Naive thymus-derived CD8-positive, alpha-beta T cell (primary cell): ENCODE data around the gene CELF4. TPM values are rescaled to one million over a fixed set of nuclear protein-coding genes. Genes with fewer than 3 reads are reported as not detected.

ENCODE experiments used
- ATAC-seq, 2 donors: fragments of 150-1000 bp; cut with Tn5 transposase in 1 of 2; sonication (Bioruptor Pico), chemical (Tn5 transposase) in 1 of 2; 1 replicate in 1 of 2; 2 replicates in 1 of 2; pipeline ENCODE4 v1.10.0; 2021; ENCODE audit warnings: mild to moderate bottlenecking in 2 of 2, moderate library complexity in 2 of 2
- POLR2A ChIA-PET: fragments of 350-600 bp; sonication (Branson Sonifier 250); formaldehyde crosslinking; loops from one replicate; lab custom pipeline; 2021; ENCODE audit warnings: antibody characterized with exemption; lab: Charles Lee
- DNase-seq, 10 donors: peaks; one replicate each; pipeline versions ENCODE4 v3.0.0 to v3.0.0-alpha.2; 2020 to 2022
- H3K27ac Mint-ChIP-seq, 10 donors: one replicate each; pipeline ENCODE4 v1.8.0; 2020 to 2022; ENCODE audit warnings: mild to moderate bottlenecking in 10 of 10, mixed read lengths in 10 of 10, moderate library complexity in 4 of 10, inconsistent platforms in 1 of 10
- H3K27me3 Mint-ChIP-seq, 5 donors: one replicate each; pipeline ENCODE4 v1.8.0; 2021 to 2022; ENCODE audit warnings: mixed read lengths in 5 of 5
- H3K36me3 Mint-ChIP-seq, 3 donors: one replicate each; pipeline ENCODE4 v1.8.0; 2020 to 2022; ENCODE audit warnings: mixed read lengths in 3 of 3, mild to moderate bottlenecking in 2 of 3, inconsistent platforms in 1 of 3
- H3K4me1 Mint-ChIP-seq, 4 donors: one replicate each; pipeline ENCODE4 v1.8.0; 2021 to 2022; ENCODE audit warnings: mixed read lengths in 4 of 4
- H3K4me3 Mint-ChIP-seq, 10 donors: one replicate each; pipeline ENCODE4 v1.8.0; 2020 to 2022; ENCODE audit warnings: mild to moderate bottlenecking in 10 of 10, mixed read lengths in 10 of 10, moderate library complexity in 6 of 10, inconsistent platforms in 1 of 10
- H3K9me3 Mint-ChIP-seq, 9 donors: one replicate each; pipeline ENCODE4 v1.8.0; 2020 to 2022; ENCODE audit warnings: mixed read lengths in 9 of 9, mild to moderate bottlenecking in 3 of 9, inconsistent platforms in 1 of 9, moderate library complexity in 1 of 9
- polyA plus RNA-seq, 3 donors: library from polyadenylated mRNA; unstranded; fragments of 300-500 nt; fragmentation: Illumina TruSeq; gene quantifications; one replicate each; pipeline ENCODE4 v1.2.3, GENCODE V29; 2021
- total RNA-seq, 8 experiments: library from RNA in 2 of 8; stranded (reverse) in 2 of 8; gene quantifications; one replicate each; pipeline ENCODE4 v1.2.3 and lab custom pipeline; 2021 to 2026

Gene CELF4
- total and polyA plus RNA-seq, 5 experiments from 2014 or later: 0.08 to 0.43 TPM; not detected in 3

- H3K36me3 Mint-ChIP-seq: peaks cover 2 to 7% (median 6%) of the 10 kb centered on the region in 3 donors
- no peak for DNase-seq
- H3K9me3 Mint-ChIP-seq: peaks cover 0 to 16% (median 0%) of the 10 kb centered on the region in 9 donors
- peaks cover 47 to 72% (median 53%) of the 10 kb centered on the region in 5 donors for H3K27me3 Mint-ChIP-seq
- ATAC-seq: no peak
- no peak overlapping the region for H3K27ac Mint-ChIP-seq
- POLR2A ChIA-PET: no interaction called here
- H3K4me1 Mint-ChIP-seq: peaks cover 11 to 24% (median 16%) of the 10 kb centered on the region in 4 donors
- peak overlapping the region in 4 of 10 donors; percentile 38 to 53 (median 49) for H3K4me3 Mint-ChIP-seq
Observed at GRCh38 chr18:37568671-37569070, 3.1 kb upstream of the CELF4 start.

DNA sequence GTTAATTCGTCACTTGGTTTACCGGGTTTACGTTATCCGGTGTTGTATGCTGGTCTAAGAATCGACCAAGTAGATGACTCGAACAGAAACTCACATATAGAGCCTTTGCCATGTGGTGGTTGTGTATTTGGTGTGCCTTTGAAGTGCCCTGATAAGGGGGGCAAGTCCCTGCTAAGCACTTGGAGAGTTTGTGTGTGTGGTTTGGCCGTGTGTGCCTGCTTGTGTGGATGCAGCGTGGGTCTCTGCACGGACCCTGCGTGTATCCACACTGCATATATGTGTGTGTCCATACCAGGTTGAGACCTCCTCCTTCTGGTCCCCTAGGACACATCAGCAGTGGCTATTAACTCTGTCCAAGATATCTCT lies 2.4 kb upstream of the CELF4 start:
- peaks cover 2 to 7% (median 6%) of the 10 kb centered on the region in 3 donors for H3K36me3 Mint-ChIP-seq
- POLR2A ChIA-PET: no interaction called here
- peak overlapping the region; percentile 2 to 70 (median 58) for H3K4me3 Mint-ChIP-seq
- peaks cover 0 to 16% (median 0%) of the 10 kb centered on the region in 9 donors for H3K9me3 Mint-ChIP-seq
- ATAC-seq: no peak
- H3K4me1 Mint-ChIP-seq: peaks cover 11 to 24% (median 16%) of the 10 kb centered on the region in 4 donors
- H3K27me3 Mint-ChIP-seq: peaks cover 46 to 74% (median 53%) of the 10 kb centered on the region in 5 donors
- H3K27ac Mint-ChIP-seq: no peak overlapping the region
- DNase-seq: no peak

DNA sequence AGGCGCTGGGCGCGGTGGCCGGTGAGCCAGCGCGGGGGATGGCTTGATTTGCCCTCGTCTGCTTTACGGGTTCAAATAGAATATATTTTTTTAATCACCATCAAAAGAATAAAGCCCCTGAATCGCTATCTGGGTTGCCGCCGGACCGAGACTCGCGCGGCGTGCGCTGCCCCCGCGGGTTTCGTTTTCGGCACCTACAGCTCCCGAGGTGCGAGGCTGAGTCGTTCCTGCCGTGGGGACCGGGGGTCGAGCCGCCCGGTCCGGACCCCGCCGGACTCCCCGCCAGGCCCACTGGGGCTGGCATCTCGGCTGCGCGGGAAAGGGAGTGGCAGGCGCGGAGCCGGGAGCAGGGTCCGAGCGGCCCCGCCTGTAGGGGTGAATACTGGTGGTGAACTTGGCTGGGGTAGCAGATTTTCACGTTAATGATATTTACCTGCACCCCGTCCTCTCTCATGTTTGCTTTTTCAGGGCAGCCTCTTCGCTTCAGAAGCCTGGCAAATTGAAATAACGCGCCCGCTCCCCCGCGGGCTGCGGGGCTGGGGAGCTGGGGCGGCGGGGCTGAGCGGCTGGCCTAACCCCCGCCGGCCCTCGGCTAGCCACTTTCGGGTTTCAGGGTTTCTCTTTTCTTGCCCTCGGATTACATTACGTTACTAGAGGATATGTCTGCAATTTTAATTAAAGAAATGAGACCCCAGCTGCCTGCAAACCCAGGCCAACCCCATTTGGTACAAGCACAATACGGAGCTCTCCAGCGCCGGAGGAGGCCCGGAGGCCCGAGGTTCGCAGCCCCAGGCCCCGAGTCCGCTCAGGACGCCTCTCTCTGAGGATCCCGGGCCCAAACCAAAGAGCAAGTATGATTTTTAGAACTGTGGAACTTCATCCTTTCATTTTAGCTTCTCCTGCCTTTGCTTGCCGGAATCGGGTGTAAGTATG lies 1.7 kb upstream of the CELF4 start:
- DNase-seq (peak in 1 of 10 donors; percentile 10), ATAC-seq (no peak)
- Mint-ChIP-seq H3K27me3 (peaks cover 44 to 80% (median 59%) of the 10 kb centered on the region in 5 donors), H3K9me3 (peaks cover 0 to 16% (median 3%) of the 10 kb centered on the region in 9 donors), H3K4me3 (peak overlapping the region; percentile 2 to 70 (median 58)), H3K36me3 (peaks cover 2 to 7% (median 6%) of the 10 kb centered on the region in 3 donors), H3K27ac (no peak overlapping the region), H3K4me1 (peaks cover 11 to 24% (median 16%) of the 10 kb centered on the region in 4 donors)
- POLR2A ChIA-PET: no interaction called here

- Mint-ChIP-seq H3K27ac (no peak overlapping the region), H3K36me3 (peaks cover 2 to 7% (median 6%) of the 10 kb centered on the region in 3 donors), H3K4me3 (peak overlapping the region; percentile 43 to 72 (median 62)), H3K27me3 (peaks cover 44 to 87% (median 65%) of the 10 kb centered on the region in 5 donors), H3K4me1 (peaks cover 11 to 24% (median 16%) of the 10 kb centered on the region in 4 donors), H3K9me3 (peaks cover 0 to 16% (median 3%) of the 10 kb centered on the region in 9 donors)
- ATAC-seq (no peak), DNase-seq (no peak)
- POLR2A ChIA-PET: no interaction called here
Observed at GRCh38 chr18:37566479-37567060, 972 bp upstream of the CELF4 start.

DNA sequence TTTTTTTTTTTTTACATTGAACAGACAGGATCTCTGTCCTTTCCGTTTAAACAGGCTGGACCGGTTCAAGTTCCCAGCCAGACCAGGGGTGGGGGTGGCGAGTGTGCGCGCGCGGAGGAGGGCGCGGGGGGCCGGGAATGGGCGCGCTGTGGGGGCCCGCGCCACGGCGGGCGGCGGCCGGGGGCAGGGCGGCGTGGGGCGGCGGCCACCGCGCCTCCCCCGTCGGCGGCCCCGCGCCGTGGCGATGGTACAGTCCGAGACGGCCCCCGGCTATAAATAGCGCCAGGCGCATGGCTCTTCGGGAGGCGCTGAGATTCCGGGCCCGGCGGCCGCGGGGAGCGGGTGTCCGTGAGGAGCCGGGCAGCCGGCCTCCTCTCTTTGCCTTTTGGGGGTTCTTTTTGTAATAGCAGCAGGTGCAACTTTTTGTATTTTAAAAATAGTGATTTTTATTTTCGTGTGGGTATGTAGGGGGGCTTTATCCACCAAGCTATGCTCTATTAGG lies 430 bp upstream of the CELF4 start:
- Mint-ChIP-seq H3K9me3 (peaks cover 0 to 16% (median 4%) of the 10 kb centered on the region in 9 donors), H3K27ac (no peak overlapping the region), H3K4me3 (peak overlapping the region in 5 of 10 donors; percentile 50 to 84 (median 63)), H3K27me3 (peaks cover 44 to 87% (median 65%) of the 10 kb centered on the region in 5 donors), H3K4me1 (peaks cover 11 to 24% (median 16%) of the 10 kb centered on the region in 4 donors), H3K36me3 (peaks cover 2 to 7% (median 6%) of the 10 kb centered on the region in 3 donors)
- POLR2A ChIA-PET: no interaction called here
- DNase-seq (no peak), ATAC-seq (no peak)

DNA sequence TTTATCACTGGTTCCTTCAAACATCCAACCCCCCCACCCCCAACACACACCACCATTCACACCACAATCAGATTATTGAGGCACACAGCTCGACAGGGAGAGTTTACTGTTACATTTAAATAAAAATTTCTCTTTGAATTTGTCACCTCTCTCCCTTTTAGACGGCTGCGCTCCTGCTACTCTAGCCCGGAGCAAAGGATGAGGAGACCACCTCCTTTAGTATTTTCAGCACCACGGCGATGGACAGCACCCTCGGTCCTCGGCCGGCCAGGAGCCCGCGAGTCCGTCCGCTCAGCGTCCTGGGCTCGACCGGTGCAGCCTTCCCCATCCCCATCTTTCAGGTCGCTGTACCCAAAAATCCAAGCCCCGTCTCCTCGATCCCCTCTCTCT lies 892 bp downstream of the CELF4 start:
- POLR2A ChIA-PET: no interaction called here
- peaks cover 11 to 24% (median 16%) of the 10 kb centered on the region in 4 donors for H3K4me1 Mint-ChIP-seq
- H3K36me3 Mint-ChIP-seq: peaks cover 2 to 7% (median 6%) of the 10 kb centered on the region in 3 donors
- peaks cover 33 to 77% (median 55%) of the 10 kb centered on the region in 5 donors for H3K27me3 Mint-ChIP-seq
- DNase-seq (peak in 1 of 10 donors; percentile 22), ATAC-seq (no peak)
- no peak overlapping the region for H3K27ac Mint-ChIP-seq
- peaks cover 0 to 16% (median 4%) of the 10 kb centered on the region in 9 donors for H3K9me3 Mint-ChIP-seq
- H3K4me3 Mint-ChIP-seq: peak overlapping the region in 3 of 10 donors; percentile 2 to 23 (median 20)

- Mint-ChIP-seq H3K9me3 (peaks cover 0 to 16% (median 4%) of the 10 kb centered on the region in 9 donors), H3K36me3 (peaks cover 2 to 7% (median 6%) of the 10 kb centered on the region in 3 donors), H3K4me3 (no peak overlapping the region), H3K27ac (no peak overlapping the region), H3K4me1 (peaks cover 11 to 24% (median 16%) of the 10 kb centered on the region in 4 donors), H3K27me3 (peaks cover 25 to 77% (median 52%) of the 10 kb centered on the region in 5 donors)
- DNase-seq (peak in 1 of 10 donors; percentile 16), ATAC-seq (no peak)
- POLR2A ChIA-PET: no interaction called here
Observed at GRCh38 chr18:37563931-37564392, 1.6 kb downstream of the CELF4 start.

DNA sequence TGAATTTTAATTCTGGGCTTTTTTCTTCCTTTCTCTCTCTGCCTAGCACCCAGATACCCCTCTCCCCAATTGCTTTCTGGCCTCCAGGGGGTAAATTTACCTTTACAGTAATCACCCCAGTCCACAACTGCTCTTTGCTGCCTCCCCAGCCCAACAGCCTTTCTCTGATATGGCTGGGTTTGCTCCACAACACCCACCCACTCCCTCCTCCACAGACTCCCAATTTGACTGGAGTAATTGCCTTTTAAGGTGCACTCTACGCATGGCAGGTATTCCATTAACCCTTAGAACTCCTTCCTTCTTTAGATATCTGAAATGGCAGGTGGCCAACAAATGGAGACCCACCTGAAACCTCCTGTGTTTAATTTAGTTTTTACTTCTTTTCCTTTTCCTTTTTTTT lies 3.6 kb downstream of the CELF4 start:
- no peak overlapping the region for H3K27ac Mint-ChIP-seq
- DNase-seq (no peak), ATAC-seq (no peak)
- POLR2A ChIA-PET: no interaction called here
- peaks cover 6 to 12% (median 7%) of the 10 kb centered on the region in 4 donors for H3K4me1 Mint-ChIP-seq
- peaks cover 14 to 67% (median 38%) of the 10 kb centered on the region in 5 donors for H3K27me3 Mint-ChIP-seq
- no peak overlapping the region for H3K4me3 Mint-ChIP-seq
- peaks cover 2 to 6% (median 4%) of the 10 kb centered on the region in 3 donors for H3K36me3 Mint-ChIP-seq
- H3K9me3 Mint-ChIP-seq: peaks cover 0 to 18% (median 4%) of the 10 kb centered on the region in 9 donors

DNA sequence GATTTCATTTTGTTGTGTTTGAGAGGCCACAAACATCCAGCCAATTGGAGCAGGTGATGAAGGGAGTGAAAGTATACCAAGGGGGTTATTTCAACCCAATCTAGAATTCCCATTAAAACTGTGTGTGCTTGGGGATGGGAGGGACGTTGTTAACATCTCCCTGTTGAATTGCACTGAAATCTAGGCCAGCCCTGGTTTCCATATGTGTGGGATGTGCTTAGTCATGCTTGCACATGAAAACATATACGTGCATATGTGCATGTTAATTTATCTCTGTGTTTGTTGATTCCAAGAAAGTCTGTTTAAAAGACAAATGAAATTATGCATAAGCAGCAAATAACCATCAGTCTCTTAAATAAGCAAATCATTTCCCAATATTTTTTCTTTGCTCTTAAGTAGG lies 5.6 kb downstream of the CELF4 start:
- H3K4me3 Mint-ChIP-seq: no peak overlapping the region
- POLR2A ChIA-PET: no interaction called here
- peaks cover 0 to 6% (median 1%) of the 10 kb centered on the region in 3 donors for H3K36me3 Mint-ChIP-seq
- peaks cover 0 to 9% (median 0%) of the 10 kb centered on the region in 9 donors for H3K9me3 Mint-ChIP-seq
- peaks cover 0 to 2% (median under 1%) of the 10 kb centered on the region in 4 donors for H3K4me1 Mint-ChIP-seq
- no peak for ATAC-seq
- peaks cover 9 to 50% (median 29%) of the 10 kb centered on the region in 5 donors for H3K27me3 Mint-ChIP-seq
- DNase-seq: no peak
- H3K27ac Mint-ChIP-seq: no peak overlapping the region

DNA sequence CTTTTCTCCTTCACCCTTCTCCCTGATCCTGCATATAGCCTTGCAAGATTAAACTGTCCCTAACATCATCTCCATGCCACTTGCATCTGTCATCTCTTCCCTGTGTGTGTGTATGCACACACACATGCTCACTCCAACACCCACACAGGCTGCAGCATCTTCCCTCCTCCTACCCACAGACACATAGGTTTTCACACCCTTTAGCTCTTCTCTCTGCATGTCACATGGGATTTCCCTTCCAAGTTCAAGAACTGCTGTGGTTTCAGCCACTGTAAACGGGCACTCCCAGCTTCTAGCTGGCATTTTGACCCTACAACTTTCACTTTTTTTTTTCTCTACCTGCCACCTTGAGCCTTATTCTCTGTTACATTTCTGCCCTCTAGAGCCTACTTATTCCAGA lies 6.4 kb downstream of the CELF4 start:
- ATAC-seq (no peak), DNase-seq (no peak)
- Mint-ChIP-seq H3K4me1 (no peaks in the 10 kb centered on the region), H3K27me3 (peaks cover 5 to 42% (median 23%) of the 10 kb centered on the region in 5 donors), H3K36me3 (peaks cover 0 to 5% (median 0%) of the 10 kb centered on the region in 3 donors), H3K27ac (no peak overlapping the region), H3K4me3 (no peak overlapping the region), H3K9me3 (peaks cover 0 to 9% (median 0%) of the 10 kb centered on the region in 9 donors)
- POLR2A ChIA-PET: no interaction called here

DNA sequence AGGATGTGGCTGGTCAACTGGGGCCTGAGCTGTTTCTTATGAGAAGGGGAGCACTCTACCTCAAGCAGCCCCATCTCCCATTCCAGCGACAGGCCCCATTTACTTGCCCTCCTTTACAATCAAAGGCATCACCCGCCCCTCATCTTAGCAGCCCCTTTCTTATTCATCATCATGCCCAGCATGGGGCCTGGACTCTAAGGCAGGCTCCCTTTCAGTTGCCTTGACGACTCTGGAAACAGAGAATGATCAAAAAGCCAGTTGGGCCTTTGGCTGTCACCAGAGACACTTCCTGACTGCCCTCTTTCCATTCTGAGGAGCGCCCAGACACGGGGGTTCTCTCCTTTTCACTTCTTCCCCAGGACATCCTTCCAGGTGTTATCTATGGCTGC lies 11.2 kb downstream of the CELF4 start:
- Mint-ChIP-seq H3K4me3 (no peak overlapping the region), H3K27me3 (peaks cover 0 to 21% (median 4%) of the 10 kb centered on the region in 5 donors), H3K9me3 (peaks cover 0 to 2% (median 0%) of the 10 kb centered on the region in 9 donors), H3K4me1 (peaks cover 0 to 2% (median 0%) of the 10 kb centered on the region in 4 donors), H3K36me3 (no peaks in the 10 kb centered on the region), H3K27ac (no peak overlapping the region)
- DNase-seq (no peak), ATAC-seq (no peak)
- POLR2A ChIA-PET: no interaction called here
